ENCODE measurements around the gene PPIL3. TPM values are rescaled to one million over a fixed set of nuclear protein-coding genes. Genes with fewer than 3 reads are reported as not detected.

Gene PPIL3
- total and polyA plus RNA-seq, 3 donors from 2014 or later = 37.0 to 50.2 (median 44.7) TPM

DNA sequence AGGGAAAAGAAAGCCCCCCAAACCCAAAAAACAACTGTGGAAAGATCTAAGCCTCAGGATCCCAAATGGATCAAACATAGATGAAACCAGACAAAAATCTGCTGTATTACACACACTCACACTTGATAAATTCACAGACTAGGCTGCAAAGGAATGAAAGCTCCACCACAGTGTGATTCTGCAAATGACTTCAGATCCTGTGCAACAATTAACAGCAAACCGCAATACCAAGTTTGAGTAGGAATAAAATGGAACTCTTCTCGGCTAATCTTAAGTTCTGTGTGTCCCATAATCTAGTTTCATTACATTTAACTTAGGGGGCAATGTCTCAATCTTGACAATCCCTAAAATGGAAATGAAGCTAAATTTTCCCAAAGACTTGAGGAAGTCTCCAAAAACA lies 36.3 kb downstream of the PPIL3 start:
- no peaks in the 10 kb centered on the region for H3K4me1 ChIP-seq
- no peak for DNase-seq
- no peak overlapping the region for H3K27ac ChIP-seq
- no peak overlapping the region for H3K4me3 ChIP-seq
- no peaks in the 10 kb centered on the region for H3K9me3 ChIP-seq
- H3K27me3 ChIP-seq = no peaks in the 10 kb centered on the region
- 95 to 98% methylated on average over 2 of the region's 2 CpGs for WGBS, 2 donors
- H3K36me3 ChIP-seq (ENCODE audit: low read depth, missing control alignments) = no peaks in the 10 kb centered on the region
- intact Hi-C loops (cut with DNase I; ENCODE audit: low total_unique reads) = no loop called here
- TF ChIP-seq POLR2A (IDR thresholded peaks at IDR 0.05) = no peak
- TF ChIP-seq, protein P1, sequence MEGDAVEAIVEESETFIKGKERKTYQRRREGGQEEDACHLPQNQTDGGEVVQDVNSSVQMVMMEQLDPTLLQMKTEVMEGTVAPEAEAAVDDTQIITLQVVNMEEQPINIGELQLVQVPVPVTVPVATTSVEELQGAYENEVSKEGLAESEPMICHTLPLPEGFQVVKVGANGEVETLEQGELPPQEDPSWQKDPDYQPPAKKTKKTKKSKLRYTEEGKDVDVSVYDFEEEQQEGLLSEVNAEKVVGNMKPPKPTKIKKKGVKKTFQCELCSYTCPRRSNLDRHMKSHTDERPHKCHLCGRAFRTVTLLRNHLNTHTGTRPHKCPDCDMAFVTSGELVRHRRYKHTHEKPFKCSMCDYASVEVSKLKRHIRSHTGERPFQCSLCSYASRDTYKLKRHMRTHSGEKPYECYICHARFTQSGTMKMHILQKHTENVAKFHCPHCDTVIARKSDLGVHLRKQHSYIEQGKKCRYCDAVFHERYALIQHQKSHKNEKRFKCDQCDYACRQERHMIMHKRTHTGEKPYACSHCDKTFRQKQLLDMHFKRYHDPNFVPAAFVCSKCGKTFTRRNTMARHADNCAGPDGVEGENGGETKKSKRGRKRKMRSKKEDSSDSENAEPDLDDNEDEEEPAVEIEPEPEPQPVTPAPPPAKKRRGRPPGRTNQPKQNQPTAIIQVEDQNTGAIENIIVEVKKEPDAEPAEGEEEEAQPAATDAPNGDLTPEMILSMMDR (IDR thresholded peaks at IDR 0.05) = no peak

DNA sequence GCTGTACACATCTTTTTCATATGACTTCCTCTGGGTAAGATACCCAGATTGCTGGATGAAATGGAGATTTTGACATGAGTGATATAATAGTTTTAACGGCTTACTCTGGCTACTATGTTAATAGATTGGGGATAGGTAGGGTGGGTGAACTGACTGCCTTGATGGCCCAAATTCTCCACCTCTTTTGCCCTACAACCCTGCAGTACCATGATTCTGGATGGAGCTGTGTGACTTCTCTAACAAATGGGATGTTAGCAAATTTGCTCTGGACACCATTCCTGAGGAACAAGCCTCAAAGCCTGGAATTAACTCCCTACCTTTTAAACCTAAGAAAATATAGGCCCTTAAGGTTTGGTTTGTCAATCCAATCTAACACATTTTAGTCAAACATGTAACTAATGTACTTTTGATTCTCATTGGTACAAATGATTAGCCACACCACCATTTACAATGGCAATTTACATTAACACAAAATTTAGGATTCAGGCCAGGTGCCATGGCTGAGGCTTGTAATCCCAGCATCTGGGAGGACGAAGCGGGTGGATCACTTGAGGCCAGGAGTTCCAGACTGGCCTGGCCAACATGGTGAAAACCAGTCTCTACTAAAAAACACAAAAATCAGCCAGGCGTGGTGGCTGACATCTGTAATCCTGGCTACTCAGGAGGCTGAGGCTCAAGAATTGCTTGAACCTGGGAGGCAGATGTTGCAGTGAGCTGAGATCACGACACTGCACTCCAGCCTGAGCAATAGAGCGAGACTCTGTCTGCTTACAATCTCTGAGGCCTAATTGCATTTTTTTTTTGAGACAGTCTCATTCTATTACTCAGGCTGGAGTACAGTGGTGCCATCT lies 37.3 kb downstream of the PPIL3 start:
- Histone ChIP-seq H3K27me3 (no peaks in the 10 kb centered on the region), H3K9me3 (no peaks in the 10 kb centered on the region), H3K27ac (no peak overlapping the region), H3K4me3 (no peak overlapping the region), H3K4me1 (no peaks in the 10 kb centered on the region), H3K36me3 (ENCODE audit: low read depth, missing control alignments) (no peaks in the 10 kb centered on the region)
- 90 to 91% methylated on average over 6 of the region's 6 CpGs for WGBS, 2 donors
- intact Hi-C loops (cut with DNase I; ENCODE audit: low total_unique reads) = no loop called here
- TF ChIP-seq, protein P1 (IDR thresholded peaks at IDR 0.05) = no peak
- no peak for TF ChIP-seq POLR2A (IDR thresholded peaks at IDR 0.05)
- DNase-seq = no peak

DNA sequence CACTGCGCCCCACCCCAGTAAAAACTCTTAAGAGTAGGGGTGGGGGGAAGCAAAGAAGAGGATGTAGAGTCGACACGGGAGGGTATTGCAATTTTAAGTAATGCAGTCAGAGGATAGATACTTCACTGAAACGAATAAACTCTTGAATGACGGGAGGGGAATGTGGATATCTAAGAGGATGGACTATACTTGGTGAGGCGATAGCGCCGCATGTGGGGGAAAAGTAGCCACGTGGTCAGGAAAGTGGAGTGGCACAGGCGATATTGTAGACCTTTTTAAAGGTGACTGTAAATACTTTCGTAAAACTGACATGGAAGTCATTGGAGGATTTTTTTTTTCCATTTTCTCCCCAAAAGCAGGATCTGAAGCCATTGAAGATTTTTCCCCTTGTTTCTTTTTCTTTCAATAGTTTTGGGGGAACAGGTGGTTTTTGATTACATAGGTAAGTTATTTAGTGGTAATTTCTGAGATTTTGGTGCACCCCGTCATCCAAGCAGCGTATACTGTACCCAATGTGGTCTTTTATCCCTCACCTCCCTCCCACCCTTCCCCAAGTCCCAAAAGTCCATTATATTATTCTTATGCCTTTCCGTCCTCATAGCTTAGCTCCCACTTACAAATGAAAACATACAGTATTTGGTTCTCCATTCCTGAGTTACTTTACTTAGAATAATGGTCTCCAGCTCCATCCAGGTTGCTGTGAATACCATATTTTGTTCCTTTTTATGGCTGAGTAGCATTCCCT lies 38.2 kb downstream of the PPIL3 start:
- no peak for DNase-seq
- Histone ChIP-seq H3K9me3 (no peaks in the 10 kb centered on the region), H3K27me3 (no peaks in the 10 kb centered on the region), H3K36me3 (ENCODE audit: low read depth, missing control alignments) (no peaks in the 10 kb centered on the region), H3K27ac (no peak overlapping the region), H3K4me3 (no peak overlapping the region), H3K4me1 (no peaks in the 10 kb centered on the region)
- 79 to 81% methylated on average over 14 of the region's 14 CpGs for WGBS, 2 donors
- intact Hi-C loops (cut with DNase I; ENCODE audit: low total_unique reads) = no loop called here
- TF ChIP-seq, protein P1 (IDR thresholded peaks at IDR 0.05) = no peak
- TF ChIP-seq POLR2A (IDR thresholded peaks at IDR 0.05) = no peak

DNA sequence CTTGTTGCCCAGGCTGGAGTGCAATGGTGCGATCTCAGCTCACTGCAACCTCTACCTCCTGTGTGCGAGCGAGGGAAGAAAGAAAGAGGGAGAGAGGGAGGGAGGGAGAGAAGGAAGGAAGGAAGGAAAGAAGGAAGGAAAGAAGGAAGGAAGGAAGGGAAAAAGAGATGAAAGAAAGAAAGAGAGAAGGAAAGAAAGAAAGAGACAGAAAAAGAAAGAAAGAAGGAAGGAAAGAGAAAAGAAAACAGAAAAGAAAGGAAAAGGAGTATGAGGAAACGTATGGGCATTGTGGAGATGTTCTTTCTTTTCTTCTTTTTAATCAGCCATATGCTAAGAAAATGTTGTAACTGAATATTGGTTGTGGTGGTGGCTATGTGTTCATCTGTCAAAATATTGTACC lies 40.9 kb downstream of the PPIL3 start:
- H3K9me3 ChIP-seq = no peaks in the 10 kb centered on the region
- H3K27ac ChIP-seq = no peak overlapping the region
- no peaks in the 10 kb centered on the region for H3K4me1 ChIP-seq
- H3K36me3 ChIP-seq (ENCODE audit: low read depth, missing control alignments) = no peaks in the 10 kb centered on the region
- WGBS, 2 donors = 92% methylated on average over 4 of the region's 4 CpGs
- H3K4me3 ChIP-seq = no peak overlapping the region
- intact Hi-C loops (cut with DNase I; ENCODE audit: low total_unique reads) = no loop called here
- H3K27me3 ChIP-seq = no peaks in the 10 kb centered on the region
- no peak for DNase-seq
- TF ChIP-seq, protein P1 (IDR thresholded peaks at IDR 0.05) = no peak
- no peak for TF ChIP-seq POLR2A (IDR thresholded peaks at IDR 0.05)
